ENCODE measurements around the gene RPTOR.
"Not testable (repeated sequence)": the region's sequence is repeated elsewhere in the genome, so short reads cannot be mapped to it uniquely, and the experiment has no call there.

Gene RPTOR

DNA sequence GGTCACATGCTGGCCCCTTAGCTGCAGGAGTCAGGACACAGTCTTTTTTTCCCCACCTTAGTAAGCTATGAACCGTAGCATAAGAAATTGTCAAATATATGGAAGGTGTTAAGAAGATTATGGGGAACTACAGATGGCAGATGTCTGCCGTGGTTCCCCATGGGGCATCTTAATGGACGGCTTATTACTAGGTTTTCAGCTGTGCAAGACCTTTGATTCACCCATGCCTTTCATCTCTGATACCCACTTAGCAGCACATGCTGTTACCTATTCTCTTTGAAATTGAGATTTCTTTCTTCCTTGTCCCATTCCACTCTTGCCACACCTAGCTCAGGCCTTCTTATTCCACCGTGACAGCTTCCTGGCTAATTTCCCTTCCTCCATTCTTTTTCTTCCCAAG lies 70.7 kb downstream of the RPTOR start:
- DNase-seq (ENCODE audit: low spot score), result no peak

DNA sequence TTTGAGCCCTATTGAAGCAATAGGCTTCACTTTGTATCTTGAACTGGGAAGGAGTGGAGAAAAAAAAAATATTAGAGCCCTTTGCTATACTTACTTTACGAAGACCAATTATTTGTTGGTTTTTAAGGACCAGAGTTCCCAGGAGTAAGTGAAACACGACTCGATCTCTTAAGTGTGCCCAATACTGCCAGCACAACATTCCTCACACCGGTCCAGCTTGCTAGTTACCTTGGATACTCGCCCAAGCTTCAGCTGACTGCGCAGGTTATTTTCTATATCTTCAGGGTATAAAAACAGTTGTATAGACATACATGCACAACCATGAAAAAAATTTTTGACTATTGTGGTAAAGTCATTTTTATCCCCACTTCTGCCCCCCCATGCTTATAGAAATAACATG lies 72.1 kb downstream of the RPTOR start:
- no peak for DNase-seq (ENCODE audit: low spot score)

DNA sequence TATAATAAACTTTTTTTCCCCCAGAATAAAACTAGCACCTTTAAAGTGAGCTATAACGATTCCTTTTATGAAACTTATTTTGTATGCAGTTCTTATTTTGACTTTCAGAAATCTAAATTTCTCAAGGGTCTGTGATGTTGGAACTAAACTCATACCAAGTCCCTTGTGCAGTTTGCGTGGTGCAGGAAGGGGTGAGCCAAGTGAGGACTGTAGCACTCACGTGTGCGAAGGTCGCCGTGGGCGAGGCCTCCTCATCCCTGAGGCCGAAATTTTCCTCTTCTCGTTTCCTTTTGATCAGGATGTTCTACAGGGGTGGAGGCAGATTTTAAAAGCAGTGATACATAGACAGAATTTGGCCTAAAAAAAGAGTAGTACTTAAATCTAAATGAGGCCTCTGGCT lies 73.7 kb downstream of the RPTOR start:
- no peak for DNase-seq (ENCODE audit: low spot score)

DNA sequence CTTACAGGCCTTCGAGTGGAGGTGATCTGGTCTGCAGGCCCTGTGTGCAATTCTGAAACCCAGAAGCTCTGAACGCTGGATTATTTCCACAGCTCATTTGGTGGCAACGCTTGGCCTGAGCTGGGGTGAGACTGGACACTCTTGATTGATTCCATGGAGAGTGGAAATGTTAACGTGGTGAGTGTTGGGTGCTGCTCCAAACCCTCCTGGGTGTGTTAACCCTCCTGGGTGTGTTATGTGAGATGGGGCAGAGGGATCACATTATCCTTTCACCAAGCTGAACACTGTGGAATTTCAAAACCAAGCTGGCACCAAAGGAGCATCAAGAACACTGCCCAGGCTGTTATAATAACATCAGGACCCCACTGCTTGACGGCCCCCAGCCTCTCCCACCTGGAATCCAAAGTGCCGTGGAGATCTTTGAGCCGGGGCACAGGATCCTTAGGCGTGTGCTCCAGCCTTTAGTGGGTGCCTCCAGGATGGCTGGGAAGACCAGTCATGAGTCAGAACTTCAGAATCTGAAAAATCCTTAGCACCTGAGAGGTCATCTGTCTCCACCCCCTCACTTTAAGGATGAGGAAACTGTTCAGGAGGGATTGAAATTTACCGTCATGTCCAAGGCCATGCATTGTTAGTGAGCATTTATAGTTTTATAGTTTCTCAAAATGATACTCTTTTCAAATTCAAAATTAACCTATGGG lies 75.0 kb downstream of the RPTOR start:
- peak; percentile 79 for DNase-seq (ENCODE audit: low spot score)

DNA sequence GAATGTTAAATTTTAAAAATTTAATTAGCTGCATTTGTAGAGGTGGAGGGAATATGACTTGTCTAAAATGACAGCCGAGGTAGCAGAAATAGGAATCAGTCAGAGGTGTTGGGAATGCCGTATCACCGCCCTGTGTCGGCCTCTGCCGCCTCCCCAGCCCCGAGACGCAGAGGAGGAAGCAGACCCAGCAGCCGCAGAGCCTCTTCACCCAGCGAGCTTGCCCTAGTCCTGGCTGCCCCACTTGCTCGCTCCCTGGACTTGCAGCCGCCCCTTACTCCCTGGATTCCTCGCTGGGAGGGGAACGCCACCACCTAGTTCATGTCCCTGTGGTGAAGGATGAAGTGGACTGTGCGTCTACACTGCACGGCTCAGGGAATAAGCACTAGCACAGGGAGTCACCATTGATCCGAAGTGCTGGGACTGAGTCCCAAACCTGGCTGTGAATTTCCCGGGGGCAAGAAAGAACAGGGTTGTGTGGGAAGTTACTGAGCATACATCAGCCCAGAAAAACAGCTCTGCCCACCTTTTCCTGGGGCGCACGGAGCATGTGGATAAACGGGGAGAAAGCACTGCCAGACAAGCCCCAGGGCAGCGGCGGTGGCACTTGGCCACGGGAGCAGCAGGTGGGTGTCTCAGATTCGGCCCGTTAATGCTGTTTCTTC lies 76.8 kb downstream of the RPTOR start:
- no peak for DNase-seq (ENCODE audit: low spot score)

DNA sequence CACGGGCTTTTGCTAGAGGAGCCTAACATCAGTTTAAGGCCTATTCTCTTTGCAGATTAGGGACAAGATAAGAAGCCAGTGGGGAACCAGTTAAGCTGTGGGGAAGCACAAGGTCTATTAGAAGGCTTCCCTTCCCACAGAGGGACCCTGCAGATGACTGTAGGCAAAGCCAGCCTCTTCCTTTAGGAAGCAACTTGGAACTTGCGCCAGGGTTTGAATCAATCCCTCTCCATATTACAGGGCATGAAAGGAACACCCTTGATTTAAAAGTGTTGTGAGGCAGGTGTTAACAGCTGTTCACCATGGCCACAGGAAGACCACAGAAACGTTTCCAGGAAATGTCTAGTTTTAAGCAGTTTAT lies 77.3 kb downstream of the RPTOR start:
- no peak for DNase-seq (ENCODE audit: low spot score)

DNA sequence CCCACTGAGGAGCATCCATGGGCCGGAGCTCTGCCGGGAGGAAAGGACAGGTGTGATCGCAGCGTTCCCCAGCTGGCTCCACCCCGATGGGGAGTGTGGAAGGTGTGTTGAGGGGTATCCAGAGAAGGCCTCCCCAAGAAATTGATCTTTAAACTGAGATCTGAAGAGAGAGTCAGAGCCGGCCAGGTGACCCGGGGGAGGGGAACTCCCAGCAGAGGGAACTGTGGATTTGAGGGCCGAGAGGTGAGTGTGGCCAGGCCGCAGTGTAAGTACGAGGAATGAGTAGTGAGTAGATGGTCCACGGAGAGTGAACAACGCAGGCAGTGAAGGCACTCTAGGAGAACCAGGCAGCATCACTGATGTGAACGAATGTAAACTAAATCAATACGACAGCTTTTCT lies 80.2 kb downstream of the RPTOR start:
- no peak for DNase-seq (ENCODE audit: low spot score)

DNA sequence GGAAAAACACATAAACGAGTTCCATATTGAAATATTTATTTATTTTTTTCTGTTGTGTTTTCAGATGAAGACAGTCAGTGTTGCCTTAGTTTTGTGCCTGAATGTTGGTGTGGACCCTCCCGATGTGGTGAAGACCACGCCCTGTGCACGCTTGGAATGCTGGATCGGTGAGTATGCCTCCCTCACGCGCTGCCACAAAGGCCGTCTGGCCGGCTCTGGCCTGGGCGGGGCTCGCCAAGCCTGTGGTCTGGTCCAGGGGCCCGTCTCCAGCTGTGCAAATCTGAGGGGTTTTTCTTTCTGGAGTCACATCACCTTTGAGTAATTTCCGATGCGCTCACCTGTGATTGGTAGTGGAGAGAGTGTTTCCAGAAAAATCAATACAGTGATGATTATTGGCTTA lies 81.0 kb downstream of the RPTOR start:
- DNase-seq (ENCODE audit: low spot score), result peak; percentile 2

DNA sequence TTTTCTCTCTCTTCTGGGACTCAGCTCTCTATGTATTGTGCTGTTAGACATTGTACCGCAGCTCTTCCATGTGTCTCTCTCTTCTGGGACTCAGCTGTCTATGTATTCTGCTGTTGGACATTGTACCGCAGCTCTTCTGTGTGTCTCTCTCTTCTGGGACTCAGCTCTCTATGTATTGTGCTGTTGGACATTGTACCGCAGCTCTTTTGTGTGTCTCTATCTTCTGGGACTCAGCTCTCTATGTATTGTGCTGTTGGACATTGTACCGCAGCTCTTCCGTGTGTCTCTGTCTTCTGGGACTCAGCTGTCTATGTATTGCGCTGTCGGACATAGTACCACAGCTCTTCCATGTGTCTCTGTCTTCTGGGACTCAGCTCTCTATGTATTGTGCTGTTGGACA lies 84.2 kb downstream of the RPTOR start:
- DNase-seq (ENCODE audit: low spot score), result not testable (repeated sequence)

DNA sequence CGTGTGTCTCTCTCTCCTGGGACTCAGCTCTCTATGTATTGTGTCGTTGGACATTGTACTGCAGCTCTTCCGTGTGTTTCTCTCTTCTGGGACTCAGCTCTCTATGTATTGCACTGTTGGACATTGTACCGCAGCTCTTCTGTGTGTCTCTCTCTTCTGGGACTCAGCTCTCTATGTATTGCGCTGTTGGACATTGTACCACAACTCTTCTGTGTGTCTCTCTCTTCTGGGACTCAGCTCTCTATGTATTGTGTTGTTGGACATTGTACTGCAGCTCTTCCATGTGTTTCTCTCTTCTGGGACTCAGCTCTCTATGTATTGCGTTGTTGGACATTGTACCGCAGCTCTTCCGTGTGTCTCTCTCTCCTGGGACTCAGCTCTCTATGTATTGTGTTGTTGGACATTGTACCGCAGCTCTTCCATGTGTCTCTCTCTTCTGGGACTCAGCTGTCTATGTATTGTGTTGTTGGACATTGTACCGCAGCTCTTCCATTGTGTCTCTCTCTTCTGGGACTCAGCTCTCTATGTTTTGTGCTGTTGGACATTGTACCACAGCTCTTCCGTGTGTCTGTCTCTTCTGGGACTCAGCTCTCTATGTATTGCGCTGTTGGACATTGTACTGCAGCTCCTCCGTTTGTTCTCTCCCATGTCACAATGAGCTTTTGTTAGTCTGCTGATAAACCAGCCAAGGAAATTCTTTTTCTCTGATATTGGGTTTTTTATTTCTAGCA lies 84.8 kb downstream of the RPTOR start:
- no peak for DNase-seq (ENCODE audit: low spot score)

DNA sequence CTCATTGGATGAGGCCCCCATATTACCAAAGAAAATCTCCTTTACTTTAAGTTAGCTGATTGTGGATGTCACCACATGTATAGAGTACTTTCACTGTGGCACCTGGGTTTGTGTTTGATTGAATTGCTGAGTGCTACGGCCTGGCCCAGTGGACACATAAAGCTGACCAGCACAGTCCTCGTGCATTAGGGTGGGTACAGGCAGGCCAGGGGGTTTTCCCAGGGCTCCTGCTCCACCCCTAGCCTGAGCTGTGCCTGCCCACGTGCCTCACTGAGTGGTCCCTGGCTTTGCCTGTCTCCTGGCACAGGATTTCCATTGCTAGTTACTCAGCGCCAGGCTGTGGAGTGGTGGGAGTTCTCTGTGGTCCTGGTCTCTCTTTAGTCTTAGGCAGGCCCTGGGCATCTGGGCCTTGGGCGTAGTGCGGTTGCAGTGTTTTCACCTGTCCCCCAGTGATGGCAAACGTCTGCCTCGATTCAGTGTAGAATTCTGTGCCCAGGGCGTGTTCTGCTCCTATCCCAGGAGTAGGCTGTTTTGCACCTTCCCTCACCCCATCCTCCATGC lies 86.0 kb downstream of the RPTOR start:
- DNase-seq (ENCODE audit: low spot score), result no peak

DNA sequence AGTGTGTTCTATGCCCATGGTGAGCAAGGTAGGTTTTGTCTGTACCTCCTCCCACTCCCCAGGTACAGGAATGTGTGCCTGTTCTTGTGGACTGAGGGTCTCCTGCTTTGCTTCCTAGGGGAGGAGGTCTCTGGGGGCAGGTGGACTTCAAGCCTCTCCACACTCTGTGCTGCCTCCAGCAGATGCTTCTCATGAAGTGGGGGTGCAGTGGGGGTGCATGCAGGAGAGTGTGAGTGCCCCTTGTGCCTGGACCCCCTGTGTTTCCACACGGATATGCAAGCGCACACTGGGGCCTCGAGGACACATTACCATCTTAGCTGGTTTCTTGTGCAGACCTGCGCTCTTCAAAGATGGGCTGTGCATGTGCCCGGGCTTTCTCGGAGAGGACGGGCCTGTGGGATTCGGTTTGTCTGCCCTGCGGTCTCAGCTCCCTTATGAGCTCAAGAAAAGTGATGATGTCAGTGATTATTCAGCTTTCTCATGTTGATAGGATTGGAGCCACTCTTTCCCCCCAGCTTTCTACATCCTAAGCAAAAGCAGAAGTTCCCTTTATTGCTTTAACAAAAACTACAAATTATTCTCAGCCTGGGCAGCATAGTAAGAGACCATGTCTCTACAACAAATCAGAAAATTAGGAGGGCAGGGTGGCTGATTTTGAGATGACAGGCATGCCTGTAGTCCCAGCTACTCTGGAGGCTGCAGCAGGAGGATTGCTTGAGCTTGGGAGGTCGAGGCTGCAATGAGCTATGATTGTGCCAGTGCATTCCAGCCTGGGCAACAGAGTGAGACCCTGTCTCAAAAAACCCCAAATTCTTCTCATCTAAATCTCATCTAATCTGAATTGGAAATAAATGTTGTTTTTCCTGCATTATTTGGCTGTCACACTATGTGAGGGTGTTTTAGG lies 86.8 kb downstream of the RPTOR start:
- no peak for DNase-seq (ENCODE audit: low spot score)

DNA sequence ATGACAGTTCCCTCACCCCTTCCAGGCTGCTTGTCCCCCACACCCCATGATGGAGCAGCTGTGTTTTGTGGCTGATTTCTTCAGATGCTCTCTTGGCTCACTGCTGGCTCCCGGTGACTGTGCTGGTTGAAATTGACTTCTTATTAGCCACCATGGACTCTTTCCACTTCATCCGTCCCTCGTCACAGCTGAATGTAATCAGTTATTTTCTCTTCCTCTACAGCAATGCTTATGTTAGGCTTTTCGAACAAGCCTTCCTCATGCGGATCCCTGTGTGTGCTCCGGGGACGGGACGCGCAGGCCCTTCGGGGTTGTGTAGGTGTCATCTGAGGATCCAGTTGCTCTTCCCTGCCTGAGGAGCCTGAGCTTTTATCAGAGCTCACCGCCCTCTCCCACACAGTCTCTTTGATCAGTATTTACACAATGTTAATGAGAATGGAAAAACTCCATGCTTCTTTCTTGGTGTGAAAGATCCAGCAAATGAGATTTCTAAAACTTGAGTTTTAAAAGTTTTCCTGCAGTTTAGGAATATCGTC lies 87.5 kb downstream of the RPTOR start:
- DNase-seq (ENCODE audit: low spot score), result no peak

DNA sequence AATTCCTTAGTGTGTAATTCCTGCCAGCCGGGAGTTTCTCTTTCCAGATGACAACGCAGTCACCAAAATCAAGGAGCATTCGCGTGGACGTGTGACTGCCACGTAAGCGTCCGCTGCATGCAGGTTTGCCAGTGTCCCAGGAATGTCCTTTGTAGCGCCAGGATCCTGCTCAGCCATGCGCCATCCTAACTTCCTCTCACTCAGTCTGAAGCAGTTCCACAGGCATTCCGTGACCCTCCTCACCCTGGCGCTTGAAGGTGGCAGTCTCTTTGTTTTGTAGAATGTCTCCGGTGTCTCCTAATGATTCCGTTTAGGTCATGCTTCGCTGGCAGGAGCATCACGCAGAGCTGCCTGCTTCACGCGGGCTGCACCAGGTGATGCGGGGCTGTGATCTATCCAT lies 88.6 kb downstream of the RPTOR start:
- no peak for DNase-seq (ENCODE audit: low spot score)

DNA sequence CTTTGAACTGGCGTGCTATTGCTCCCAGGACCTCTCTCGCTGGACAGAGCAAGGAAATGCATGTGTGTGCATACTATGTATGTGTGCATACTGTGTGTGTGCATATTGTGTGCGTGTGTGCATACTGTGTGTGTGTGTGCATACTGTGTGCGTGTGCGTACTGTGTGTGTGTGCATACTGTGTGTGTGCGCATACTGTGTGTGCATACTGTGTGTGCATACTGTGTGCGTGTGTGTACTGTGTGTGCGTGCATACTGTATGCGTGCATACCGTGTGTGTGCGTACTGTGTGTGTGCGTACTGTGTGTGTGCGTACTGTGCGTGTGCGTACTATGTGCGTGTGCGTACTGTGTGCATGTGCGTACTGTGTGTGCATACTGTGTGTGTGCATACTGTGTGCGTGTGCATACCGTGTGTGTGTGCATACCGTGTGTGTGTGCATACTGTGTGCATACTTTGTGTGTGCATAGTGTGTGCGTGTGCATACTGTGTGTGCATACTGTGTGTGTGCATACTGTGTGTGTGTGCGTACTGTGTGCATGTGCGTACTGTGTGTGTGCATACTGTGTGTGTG lies 89.4 kb downstream of the RPTOR start:
- no peak for DNase-seq (ENCODE audit: low spot score)

DNA sequence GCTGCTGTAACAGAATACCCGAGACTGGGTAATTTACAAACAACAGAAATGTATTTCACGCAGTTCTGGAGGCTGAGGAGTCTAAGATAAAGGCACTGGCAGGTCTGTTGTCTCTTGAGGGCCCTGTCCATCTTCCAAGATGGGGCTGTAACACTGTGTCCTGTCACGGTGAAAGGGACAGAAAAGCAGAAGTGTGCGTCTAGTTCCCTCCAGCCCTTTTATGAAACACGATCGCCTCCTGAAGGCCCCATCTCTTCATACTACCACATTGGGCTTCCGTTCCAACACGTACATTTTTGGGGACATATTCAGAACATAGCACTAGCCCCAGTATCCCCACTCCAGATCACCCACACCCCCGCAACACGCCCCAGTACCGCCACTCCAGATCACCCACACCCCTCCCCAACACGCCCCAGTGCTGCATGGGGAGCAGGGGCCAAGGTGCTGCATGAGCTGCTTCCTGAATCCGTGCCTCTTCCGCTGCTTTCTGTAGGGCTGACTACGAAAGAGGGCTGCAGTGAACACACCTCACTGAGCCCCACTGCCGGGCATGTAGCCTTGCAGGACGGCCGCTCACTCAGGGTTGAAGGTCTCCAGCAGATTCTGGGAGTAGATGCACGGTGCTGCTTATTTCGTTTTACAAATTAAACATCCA lies 91.9 kb downstream of the RPTOR start:
- DNase-seq (ENCODE audit: low spot score), result no peak

DNA sequence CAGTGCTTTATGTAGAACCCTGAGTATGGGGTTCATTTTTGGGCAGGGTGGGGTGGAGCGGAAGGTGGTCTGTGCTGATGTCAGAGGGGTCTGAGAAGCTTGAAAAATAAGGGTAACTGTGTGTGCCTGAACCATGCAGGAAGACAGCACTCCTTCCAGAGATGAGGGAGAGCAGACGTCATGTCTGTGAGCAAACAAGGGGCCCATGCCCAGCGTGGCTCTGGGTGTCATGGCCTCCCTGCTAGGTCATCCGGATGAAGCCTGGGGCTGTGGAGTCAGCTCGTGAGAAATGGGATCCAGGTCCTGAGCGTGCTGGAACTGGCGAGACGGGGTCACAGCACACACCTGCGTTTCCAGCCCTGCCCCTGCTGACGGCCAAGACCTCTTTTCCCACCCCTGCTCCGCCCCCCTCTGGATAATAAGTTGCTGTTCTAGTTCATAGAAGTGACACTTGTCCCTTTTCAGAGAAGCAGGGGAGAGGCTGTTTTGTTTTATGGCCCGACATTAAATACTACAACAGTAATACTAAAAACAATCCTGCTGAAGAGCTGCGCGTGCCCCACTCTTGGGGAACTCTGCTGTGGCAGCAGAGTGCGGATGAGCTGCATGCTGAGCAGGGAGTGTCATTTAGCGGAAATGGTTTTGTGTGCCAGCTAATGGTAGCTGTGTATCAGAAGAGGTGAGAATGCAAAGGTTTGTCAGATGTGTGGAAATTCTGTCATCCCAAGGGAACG lies 92.6 kb downstream of the RPTOR start:
- no peak for DNase-seq (ENCODE audit: low spot score)

DNA sequence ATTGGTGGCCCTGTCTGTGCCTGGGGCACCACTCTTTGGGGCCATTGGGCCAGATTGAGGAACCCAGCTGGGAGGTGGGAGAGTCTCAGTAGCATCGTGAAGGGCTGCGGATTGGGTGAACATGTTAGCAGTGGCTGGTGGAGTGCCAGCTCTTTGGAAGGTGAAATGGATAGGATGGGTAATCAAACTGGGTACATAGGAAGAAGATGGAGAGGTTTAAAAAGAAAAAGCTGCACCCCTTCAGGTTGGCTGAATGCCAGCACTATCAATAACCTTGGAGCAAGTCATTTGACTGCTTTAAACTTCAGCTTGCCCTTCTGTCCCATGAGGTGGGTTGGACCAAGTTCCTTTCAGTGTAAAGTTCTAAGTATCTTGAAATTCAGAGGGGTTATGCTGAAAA lies 95.0 kb downstream of the RPTOR start:
- DNase-seq (ENCODE audit: low spot score), result no peak

DNA sequence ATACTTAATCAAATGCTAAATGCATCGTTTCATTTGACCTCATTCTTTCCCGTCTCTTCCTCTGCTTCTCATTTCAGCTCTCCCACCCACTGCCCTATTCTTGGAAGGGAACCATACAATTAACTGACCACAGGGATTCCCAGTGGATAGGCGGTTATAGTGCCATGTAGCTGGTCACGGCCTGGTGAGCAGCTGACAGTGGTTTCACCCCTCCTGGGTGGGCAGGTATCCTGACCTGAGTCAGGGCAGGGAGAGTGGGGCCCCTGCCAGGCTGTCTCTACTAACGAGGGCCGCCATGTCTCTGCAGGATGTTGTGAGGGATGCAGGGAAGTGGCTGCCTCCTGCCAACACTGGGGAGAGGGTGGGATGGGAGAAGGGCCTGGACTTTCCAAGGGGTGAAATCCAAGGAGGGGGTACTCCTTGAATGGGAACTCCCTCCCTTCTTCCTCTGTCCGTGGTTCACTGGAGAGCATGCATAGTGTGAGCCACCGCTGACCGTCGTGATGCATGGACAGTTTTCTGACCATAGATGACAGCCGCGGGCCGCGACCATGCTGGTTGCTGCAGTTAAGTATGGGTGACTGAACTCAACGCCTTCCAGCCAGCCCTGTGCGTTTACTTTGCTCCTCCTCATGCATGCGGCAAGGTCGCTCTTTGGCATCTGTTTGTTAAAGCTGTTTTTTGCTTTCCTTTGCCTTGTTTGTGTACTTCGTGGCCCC lies 95.9 kb downstream of the RPTOR start:
- DNase-seq (ENCODE audit: low spot score), result no peak
